ENCODE data around the gene MBNL1. TPM values are rescaled to one million over a fixed set of nuclear protein-coding genes. Genes with fewer than 3 reads are reported as not detected.

Gene MBNL1
- total RNA-seq, 2 donors from 2014 or later: 199 to 327 TPM

- TF ChIP-seq CTCF (IDR thresholded peaks at IDR 0.05): no peak
- no peak for DNase-seq (ENCODE audit: low spot score)
- Histone ChIP-seq H3K4me1 (peaks cover 0 to 81% of the 10 kb centered on the region in 2 donors), H3K27ac (peak overlapping the region in 1 of 2 donors; percentile 58), H3K27me3 (no peaks in the 10 kb centered on the region), H3K36me3 (no peaks in the 10 kb centered on the region), H3K9me3 (no peaks in the 10 kb centered on the region), H3K4me3 (no peak overlapping the region)
Measured at GRCh38 chr3:152379415-152380042, 110.8 kb downstream of the MBNL1 start.

GRCh38 chr3:152380043-152380442 is 111.3 kb downstream of the MBNL1 start:
- Histone ChIP-seq H3K4me3 (no peak overlapping the region), H3K9me3 (no peaks in the 10 kb centered on the region), H3K36me3 (no peaks in the 10 kb centered on the region), H3K27me3 (no peaks in the 10 kb centered on the region), H3K4me1 (peaks cover 0 to 81% of the 10 kb centered on the region in 2 donors), H3K27ac (peak overlapping the region; percentile 23 to 58)
- no peak for TF ChIP-seq CTCF (IDR thresholded peaks at IDR 0.05)
- no peak for DNase-seq (ENCODE audit: low spot score)

- no peaks in the 10 kb centered on the region for H3K9me3 ChIP-seq
- no peak for DNase-seq (ENCODE audit: low spot score)
- H3K4me1 ChIP-seq: peaks cover 0 to 83% of the 10 kb centered on the region in 2 donors
- H3K36me3 ChIP-seq: no peaks in the 10 kb centered on the region
- no peak for TF ChIP-seq CTCF (IDR thresholded peaks at IDR 0.05)
- no peaks in the 10 kb centered on the region for H3K27me3 ChIP-seq
- H3K4me3 ChIP-seq: peak overlapping the region in 1 of 2 donors; percentile 29
- H3K27ac ChIP-seq: peak overlapping the region; percentile 63 to 74
Measured at GRCh38 chr3:152381881-152382295, 113.2 kb downstream of the MBNL1 start.

- H3K36me3 ChIP-seq: no peaks in the 10 kb centered on the region
- H3K4me3 ChIP-seq: peak overlapping the region; percentile 12 to 29
- H3K9me3 ChIP-seq: no peaks in the 10 kb centered on the region
- TF ChIP-seq CTCF (IDR thresholded peaks at IDR 0.05): no peak
- no peak for DNase-seq (ENCODE audit: low spot score)
- peak overlapping the region; percentile 63 to 74 for H3K27ac ChIP-seq
- no peaks in the 10 kb centered on the region for H3K27me3 ChIP-seq
- peaks cover 0 to 85% of the 10 kb centered on the region in 2 donors for H3K4me1 ChIP-seq
Measured at GRCh38 chr3:152382312-152383135, 113.8 kb downstream of the MBNL1 start.

- Histone ChIP-seq H3K36me3 (no peaks in the 10 kb centered on the region), H3K27ac (peak overlapping the region; percentile 63 to 74), H3K4me3 (peak overlapping the region in 1 of 2 donors; percentile 29), H3K4me1 (peaks cover 0 to 91% of the 10 kb centered on the region in 2 donors), H3K9me3 (no peaks in the 10 kb centered on the region), H3K27me3 (no peaks in the 10 kb centered on the region)
- DNase-seq (ENCODE audit: low spot score): no peak
- no peak for TF ChIP-seq CTCF (IDR thresholded peaks at IDR 0.05)
Measured at GRCh38 chr3:152383136-152383606, 114.4 kb downstream of the MBNL1 start.

Data from right atrium auricular region (tissue), 2 donors.